Lower lobe of right lung (tissue), 2 donors: ENCODE results near the gene C16orf96. TPM values are rescaled to one million over a fixed set of nuclear protein-coding genes. Genes with fewer than 3 reads are reported as not detected.

ENCODE experiments used
- ATAC-seq, 2 donors: fragments of 200-7000 bp; cut with Tn5 transposase; one replicate each; pipeline ENCODE4 v1.9.1; 2020 to 2022; ENCODE audit warnings: mild to moderate bottlenecking in 2 of 2, moderate library complexity in 2 of 2
- DNase-seq: peaks from one replicate; pipeline ENCODE4 v3.0.0-alpha.2; 2020
- H3K27ac ChIP-seq: fragments of 200-600 bp; one replicate; pipeline ENCODE4 v1.8.0; 2022
- H3K27me3 ChIP-seq: fragments of 200-600 bp; one replicate; pipeline ENCODE4 v1.8.0; 2022; ENCODE audit warnings: low read depth
- H3K36me3 ChIP-seq: fragments of 200-600 bp; one replicate; pipeline ENCODE4 v1.8.0; 2022; ENCODE audit warnings: mild to moderate bottlenecking
- H3K4me1 ChIP-seq: fragments of 200-600 bp; one replicate; pipeline ENCODE4 v1.8.0; 2022
- H3K4me3 ChIP-seq: fragments of 200-600 bp; one replicate; pipeline ENCODE4 v1.8.0; 2022; ENCODE audit warnings: mild to moderate bottlenecking
- H3K9me3 ChIP-seq: fragments of 200-600 bp; one replicate; pipeline ENCODE4 v1.8.0; 2022
- CTCF ChIP-seq: fragments of 200-600 bp; IDR thresholded peaks from one replicate; pipeline ENCODE4 v1.8.0; 2022; ENCODE audit warnings: antibody characterized with exemption, mild to moderate bottlenecking
- intact Hi-C: fragments of 100-400 bp; cut with DNase I; formaldehyde crosslinking; loops from one replicate; pipeline ENCODE4 v1.11.0; 2022
- total RNA-seq: library from RNA; stranded (reverse); fragmentation: NEBNext Ultra II Directional; extraction: Animal tissue kit (Norgen Biotek cat#: 25700); gene quantifications from one replicate; pipeline ENCODE4 v1.2.1, GENCODE V29; 2021
- donor health status: DM: no; HTN: yes; CAD: no; lungs with severe emphysema.

The C16orf96 gene
- total RNA-seq, 1 donor from 2014 or later, result 0.21 TPM

- Histone ChIP-seq H3K27ac (no peak overlapping the region), H3K27me3 (no peaks in the 10 kb centered on the region), H3K9me3 (peaks cover 2% of the 10 kb centered on the region), H3K36me3 (peaks cover 36% of the 10 kb centered on the region), H3K4me3 (no peak overlapping the region), H3K4me1 (no peaks in the 10 kb centered on the region)
- DNase-seq (no peak), ATAC-seq (peak in 1 of 2 donors; percentile 6)
- TF ChIP-seq CTCF, result no peak
- intact Hi-C loops, result no loop called here
Observed at GRCh38 chr16:4633910-4634635, 77.9 kb downstream of the C16orf96 start.

GRCh38 chr16:4634768-4635167 lies 78.6 kb downstream of the C16orf96 start:
- H3K4me1 ChIP-seq, result no peaks in the 10 kb centered on the region
- no peak for TF ChIP-seq CTCF

GRCh38 chr16:4636196-4636595 lies 80.1 kb downstream of the C16orf96 start:
- DNase-seq (no peak), ATAC-seq (no peak)
- Histone ChIP-seq H3K9me3 (peaks cover 2% of the 10 kb centered on the region), H3K36me3 (peaks cover 36% of the 10 kb centered on the region), H3K4me1 (peaks cover 13% of the 10 kb centered on the region), H3K4me3 (no peak overlapping the region), H3K27me3 (no peaks in the 10 kb centered on the region), H3K27ac (no peak overlapping the region)
- no peak for TF ChIP-seq CTCF
- intact Hi-C loops, result no loop called here

More at GRCh38 chr16:4634768-4635167, 78.6 kb downstream of the C16orf96 start:
- intact Hi-C loops, result no loop called here
- DNase-seq, result no peak
- Histone ChIP-seq H3K4me3 (no peak overlapping the region), H3K36me3 (peaks cover 36% of the 10 kb centered on the region), H3K27ac (no peak overlapping the region), H3K27me3 (no peaks in the 10 kb centered on the region), H3K9me3 (peaks cover 2% of the 10 kb centered on the region)
- no peak for ATAC-seq

- intact Hi-C loops, result no loop called here
- peaks cover 36% of the 10 kb centered on the region for H3K36me3 ChIP-seq
- no peaks in the 10 kb centered on the region for H3K27me3 ChIP-seq
- no peak for ATAC-seq
- H3K27ac ChIP-seq, result no peak overlapping the region
- no peak overlapping the region for H3K4me3 ChIP-seq
- no peak for DNase-seq
- H3K9me3 ChIP-seq, result no peaks in the 10 kb centered on the region
- no peak for TF ChIP-seq CTCF
- H3K4me1 ChIP-seq, result peaks cover 20% of the 10 kb centered on the region
Observed at GRCh38 chr16:4637501-4638166, 81.5 kb downstream of the C16orf96 start.

GRCh38 chr16:4639899-4640509 lies 83.9 kb downstream of the C16orf96 start:
- no peak overlapping the region for H3K4me3 ChIP-seq
- peaks cover 20% of the 10 kb centered on the region for H3K4me1 ChIP-seq
- ATAC-seq (peak in 1 of 2 donors; percentile 30), DNase-seq (no peak)
- H3K27ac ChIP-seq, result peak overlapping the region; percentile 64
- intact Hi-C loops, result no loop called here
- TF ChIP-seq CTCF, result no peak
- no peaks in the 10 kb centered on the region for H3K27me3 ChIP-seq
- no peaks in the 10 kb centered on the region for H3K9me3 ChIP-seq
- H3K36me3 ChIP-seq, result peaks cover 28% of the 10 kb centered on the region
